Neural cell (in vitro differentiated cells): ENCODE measurements around the gene KIRREL3. TPM values are rescaled to one million over a fixed set of nuclear protein-coding genes. Genes with fewer than 3 reads are reported as not detected.
A peak's percentile ranks its signal among the peaks of the same experiment; 100 is the strongest.

Source experiments
- H2AFZ ChIP-seq: fragments of 200-600, 300-800 bp; sonication (generic), shearing (Covaris generic); 2 replicates; pipeline ENCODE4 v1.6.0; 2014; ENCODE audit warnings: low read depth, mild to moderate bottlenecking, antibody characterized with exemption, low read length, moderate library complexity
- H3F3A ChIP-seq: fragments of 200-600 bp; shearing (Covaris generic); 2 replicates; pipeline ENCODE4 v1.6.1; 2016; ENCODE audit warnings: mild to moderate bottlenecking, moderate library complexity, mixed read lengths, antibody characterized with exemption, low read length; ENCODE audit not compliant: insufficient read depth, poor library complexity, severe bottlenecking
- H3K27ac ChIP-seq: fragments of 200-600, 300-800 bp; sonication (generic), shearing (Covaris generic); 2 replicates; pipeline ENCODE4 v1.5.1; 2014; ENCODE audit warnings: mild to moderate bottlenecking, low read length, moderate library complexity
- H3K27me3 ChIP-seq: fragments of 300-800, 200-600 bp; sonication (generic), shearing (Covaris generic); 2 replicates; pipeline ENCODE4 v1.6.0; 2014; ENCODE audit warnings: mild to moderate bottlenecking, low read depth, low read length, moderate library complexity; ENCODE audit not compliant: insufficient read depth
- H3K36me3 ChIP-seq: fragments of 300-800, 200-600 bp; sonication (generic), shearing (Covaris generic); 2 replicates; pipeline ENCODE4 v1.5.1; 2014; ENCODE audit warnings: mild to moderate bottlenecking, antibody characterized with exemption, low read length, moderate library complexity; ENCODE audit not compliant: insufficient read depth
- H3K4me2 ChIP-seq: fragments of 300-800, 200-600 bp; sonication (generic), shearing (Covaris generic); 2 replicates; pipeline ENCODE4 v1.6.0; 2014; ENCODE audit warnings: mild to moderate bottlenecking, low read length
- H3K4me3 ChIP-seq: fragments of 300-800, 200-600 bp; sonication (generic), shearing (Covaris generic); 2 replicates; pipeline ENCODE4 v1.5.1; 2014; ENCODE audit warnings: mild to moderate bottlenecking, low read length, moderate library complexity
- H3K79me2 ChIP-seq: fragments of 200-600 bp; shearing (Covaris generic); replicated peaks from 2 replicates; pipeline ENCODE4 v1.6.0; 2014; ENCODE audit warnings: mild to moderate bottlenecking, low read length, moderate library complexity; ENCODE audit not compliant: insufficient read depth
- H3K9ac ChIP-seq: fragments of 300-800, 200-600 bp; sonication (generic), shearing (Covaris generic); 2 replicates; pipeline ENCODE4 v1.6.1; 2016; ENCODE audit warnings: mild to moderate bottlenecking, low read length, mixed read lengths
- H3K9me2 ChIP-seq: fragments of 200-600 bp; shearing (Covaris generic); 2 replicates; pipeline ENCODE4 v1.6.1; 2016; ENCODE audit warnings: mild to moderate bottlenecking, low read length, mixed read lengths; ENCODE audit not compliant: insufficient read depth
- H3K9me3 ChIP-seq: fragments of 200-600, 300-800 bp; sonication (generic), shearing (Covaris generic); 2 replicates; pipeline ENCODE4 v1.6.1; 2016; ENCODE audit warnings: mild to moderate bottlenecking, mixed run types, low read length, moderate library complexity, mixed read lengths
- H4K20me1 ChIP-seq: fragments of 200-600 bp; shearing (Covaris generic); 2 replicates; pipeline ENCODE4 v1.6.1; 2016; ENCODE audit warnings: mild to moderate bottlenecking, mixed run types; ENCODE audit not compliant: insufficient read depth
- CTCF ChIP-seq: fragments of 450-650 bp; IDR thresholded peaks from 2 replicates; pipeline ENCODE4 v1.5.1; 2014; ENCODE audit warnings: antibody characterized with exemption, mild to moderate bottlenecking, moderate library complexity; ENCODE audit not compliant: poor library complexity, severe bottlenecking
- EP300 ChIP-seq: fragments of 450-650 bp; conservative IDR thresholded peaks from 2 replicates; pipeline ENCODE4 v1.6.1; 2014; ENCODE audit warnings: antibody characterized with exemption, mild to moderate bottlenecking, moderate library complexity; ENCODE audit not compliant: poor library complexity, severe bottlenecking
- EZH2 ChIP-seq: fragments of 200-600, 300-800 bp; shearing (Covaris generic), sonication (generic); IDR thresholded peaks from 2 replicates; pipeline ENCODE4 v1.6.1; 2014; ENCODE audit warnings: antibody characterized with exemption, low read length, borderline replicate concordance, mild to moderate bottlenecking; ENCODE audit not compliant: insufficient read depth, poor library complexity, severe bottlenecking
- MXI1 ChIP-seq: fragments of 450-650 bp; conservative IDR thresholded peaks from 2 replicates; pipeline ENCODE4 v1.6.1; 2014; ENCODE audit warnings: antibody characterized with exemption, mild to moderate bottlenecking; ENCODE audit not compliant: poor library complexity, severe bottlenecking
- POLR2AphosphoS5 ChIP-seq: IDR thresholded peaks from 2 replicates; pipeline ENCODE4 v1.6.1; 2012
- RAD21 ChIP-seq: fragments of 450-650 bp; conservative IDR thresholded peaks from 2 replicates; pipeline ENCODE4 v1.6.1; 2014; ENCODE audit warnings: antibody characterized with exemption, mild to moderate bottlenecking, moderate library complexity
- SMC3 ChIP-seq: fragments of 450-650 bp; conservative IDR thresholded peaks from 2 replicates; pipeline ENCODE4 v1.6.1; 2014; ENCODE audit warnings: antibody characterized with exemption, mild to moderate bottlenecking, moderate library complexity; ENCODE audit not compliant: poor library complexity
- TAF1 ChIP-seq: IDR thresholded peaks from 2 replicates; pipeline ENCODE4 v1.6.1; 2012; ENCODE audit warnings: low read depth
- polyA plus RNA-seq: library from polyadenylated mRNA; depleted of rRNA; stranded (reverse); fragments of >200 nt; gene quantifications from 2 replicates; pipeline ENCODE4 v1.2.3, GENCODE V29; 2014
- TF ChIP-seq, protein P1 (sequence below): IDR thresholded peaks from 2 replicates; pipeline ENCODE4 v1.6.1; 2012; ENCODE audit warnings: borderline replicate concordance

The KIRREL3 gene
- polyA plus RNA-seq, 1 donor from 2014 or later, result 23.8 TPM

- no peak overlapping the region for H2AFZ ChIP-seq
- peak overlapping the region; percentile 15 for H3K4me3 ChIP-seq
- H3F3A ChIP-seq, result peaks cover 3% of the 10 kb centered on the region
- no peaks in the 10 kb centered on the region for H3K79me2 ChIP-seq
- no peaks in the 10 kb centered on the region for H4K20me1 ChIP-seq
- H3K27ac ChIP-seq, result peak overlapping the region; percentile 82
- TF ChIP-seq TAF1 (no peak), CTCF (no peak), RAD21 (no peak), EZH2 (no peak), POLR2AphosphoS5 (no peak), SMC3 (no peak), EP300 (no peak), MXI1 (no peak)
- TF ChIP-seq, protein P1, sequence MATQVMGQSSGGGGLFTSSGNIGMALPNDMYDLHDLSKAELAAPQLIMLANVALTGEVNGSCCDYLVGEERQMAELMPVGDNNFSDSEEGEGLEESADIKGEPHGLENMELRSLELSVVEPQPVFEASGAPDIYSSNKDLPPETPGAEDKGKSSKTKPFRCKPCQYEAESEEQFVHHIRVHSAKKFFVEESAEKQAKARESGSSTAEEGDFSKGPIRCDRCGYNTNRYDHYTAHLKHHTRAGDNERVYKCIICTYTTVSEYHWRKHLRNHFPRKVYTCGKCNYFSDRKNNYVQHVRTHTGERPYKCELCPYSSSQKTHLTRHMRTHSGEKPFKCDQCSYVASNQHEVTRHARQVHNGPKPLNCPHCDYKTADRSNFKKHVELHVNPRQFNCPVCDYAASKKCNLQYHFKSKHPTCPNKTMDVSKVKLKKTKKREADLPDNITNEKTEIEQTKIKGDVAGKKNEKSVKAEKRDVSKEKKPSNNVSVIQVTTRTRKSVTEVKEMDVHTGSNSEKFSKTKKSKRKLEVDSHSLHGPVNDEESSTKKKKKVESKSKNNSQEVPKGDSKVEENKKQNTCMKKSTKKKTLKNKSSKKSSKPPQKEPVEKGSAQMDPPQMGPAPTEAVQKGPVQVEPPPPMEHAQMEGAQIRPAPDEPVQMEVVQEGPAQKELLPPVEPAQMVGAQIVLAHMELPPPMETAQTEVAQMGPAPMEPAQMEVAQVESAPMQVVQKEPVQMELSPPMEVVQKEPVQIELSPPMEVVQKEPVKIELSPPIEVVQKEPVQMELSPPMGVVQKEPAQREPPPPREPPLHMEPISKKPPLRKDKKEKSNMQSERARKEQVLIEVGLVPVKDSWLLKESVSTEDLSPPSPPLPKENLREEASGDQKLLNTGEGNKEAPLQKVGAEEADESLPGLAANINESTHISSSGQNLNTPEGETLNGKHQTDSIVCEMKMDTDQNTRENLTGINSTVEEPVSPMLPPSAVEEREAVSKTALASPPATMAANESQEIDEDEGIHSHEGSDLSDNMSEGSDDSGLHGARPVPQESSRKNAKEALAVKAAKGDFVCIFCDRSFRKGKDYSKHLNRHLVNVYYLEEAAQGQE, result no peak
- H3K36me3 ChIP-seq, result no peaks in the 10 kb centered on the region
- H3K9ac ChIP-seq, result peak overlapping the region; percentile 58
- no peaks in the 10 kb centered on the region for H3K27me3 ChIP-seq
- no peaks in the 10 kb centered on the region for H3K9me3 ChIP-seq
- no peaks in the 10 kb centered on the region for H3K9me2 ChIP-seq
- no peak overlapping the region for H3K4me2 ChIP-seq
Measured at GRCh38 chr11:126702987-126703386, 297.6 kb downstream of the KIRREL3 start.

GRCh38 chr11:126702165-126702720 is 298.3 kb downstream of the KIRREL3 start:
- Histone ChIP-seq H3K27me3 (no peaks in the 10 kb centered on the region), H3K4me3 (peak overlapping the region; percentile 15), H3K9ac (peak overlapping the region; percentile 58), H3K4me2 (no peak overlapping the region), H3F3A (peaks cover 3% of the 10 kb centered on the region), H4K20me1 (no peaks in the 10 kb centered on the region), H3K27ac (peak overlapping the region; percentile 82), H2AFZ (no peak overlapping the region), H3K79me2 (no peaks in the 10 kb centered on the region), H3K9me3 (no peaks in the 10 kb centered on the region), H3K9me2 (no peaks in the 10 kb centered on the region), H3K36me3 (no peaks in the 10 kb centered on the region)
- TF ChIP-seq SMC3 (no peak), MXI1 (no peak), CTCF (no peak), EP300 (peak; percentile 67), POLR2AphosphoS5 (peak; percentile 28), EZH2 (no peak), RAD21 (no peak), TAF1 (no peak)
- TF ChIP-seq, protein P1, result no peak
